Neural cell (in vitro differentiated cells): ENCODE data around the gene ACOT8. TPM values are rescaled to one million over a fixed set of nuclear protein-coding genes. Genes with fewer than 3 reads are reported as not detected.

Experiments used
- H2AFZ ChIP-seq: fragments of 200-600, 300-800 bp; sonication (generic), shearing (Covaris generic); 2 replicates; pipeline ENCODE4 v1.6.0; 2014; ENCODE audit warnings: low read depth, mild to moderate bottlenecking, antibody characterized with exemption, low read length, moderate library complexity
- H3F3A ChIP-seq: fragments of 200-600 bp; shearing (Covaris generic); 2 replicates; pipeline ENCODE4 v1.6.1; 2016; ENCODE audit warnings: mild to moderate bottlenecking, moderate library complexity, mixed read lengths, antibody characterized with exemption, low read length; ENCODE audit not compliant: insufficient read depth, poor library complexity, severe bottlenecking
- H3K27ac ChIP-seq: fragments of 200-600, 300-800 bp; sonication (generic), shearing (Covaris generic); 2 replicates; pipeline ENCODE4 v1.5.1; 2014; ENCODE audit warnings: mild to moderate bottlenecking, low read length, moderate library complexity
- H3K27me3 ChIP-seq: fragments of 300-800, 200-600 bp; sonication (generic), shearing (Covaris generic); 2 replicates; pipeline ENCODE4 v1.6.0; 2014; ENCODE audit warnings: mild to moderate bottlenecking, low read depth, low read length, moderate library complexity; ENCODE audit not compliant: insufficient read depth
- H3K36me3 ChIP-seq: fragments of 300-800, 200-600 bp; sonication (generic), shearing (Covaris generic); 2 replicates; pipeline ENCODE4 v1.5.1; 2014; ENCODE audit warnings: mild to moderate bottlenecking, antibody characterized with exemption, low read length, moderate library complexity; ENCODE audit not compliant: insufficient read depth
- H3K4me2 ChIP-seq: fragments of 300-800, 200-600 bp; sonication (generic), shearing (Covaris generic); 2 replicates; pipeline ENCODE4 v1.6.0; 2014; ENCODE audit warnings: mild to moderate bottlenecking, low read length
- H3K4me3 ChIP-seq: fragments of 300-800, 200-600 bp; sonication (generic), shearing (Covaris generic); 2 replicates; pipeline ENCODE4 v1.5.1; 2014; ENCODE audit warnings: mild to moderate bottlenecking, low read length, moderate library complexity
- H3K79me2 ChIP-seq: fragments of 200-600 bp; shearing (Covaris generic); replicated peaks from 2 replicates; pipeline ENCODE4 v1.6.0; 2014; ENCODE audit warnings: mild to moderate bottlenecking, low read length, moderate library complexity; ENCODE audit not compliant: insufficient read depth
- H3K9ac ChIP-seq: fragments of 300-800, 200-600 bp; sonication (generic), shearing (Covaris generic); 2 replicates; pipeline ENCODE4 v1.6.1; 2016; ENCODE audit warnings: mild to moderate bottlenecking, low read length, mixed read lengths
- H3K9me2 ChIP-seq: fragments of 200-600 bp; shearing (Covaris generic); 2 replicates; pipeline ENCODE4 v1.6.1; 2016; ENCODE audit warnings: mild to moderate bottlenecking, low read length, mixed read lengths; ENCODE audit not compliant: insufficient read depth
- H3K9me3 ChIP-seq: fragments of 200-600, 300-800 bp; sonication (generic), shearing (Covaris generic); 2 replicates; pipeline ENCODE4 v1.6.1; 2016; ENCODE audit warnings: mild to moderate bottlenecking, mixed run types, low read length, moderate library complexity, mixed read lengths
- H4K20me1 ChIP-seq: fragments of 200-600 bp; shearing (Covaris generic); 2 replicates; pipeline ENCODE4 v1.6.1; 2016; ENCODE audit warnings: mild to moderate bottlenecking, mixed run types; ENCODE audit not compliant: insufficient read depth
- CTCF ChIP-seq: fragments of 450-650 bp; IDR thresholded peaks from 2 replicates; pipeline ENCODE4 v1.5.1; 2014; ENCODE audit warnings: antibody characterized with exemption, mild to moderate bottlenecking, moderate library complexity; ENCODE audit not compliant: poor library complexity, severe bottlenecking
- EP300 ChIP-seq: fragments of 450-650 bp; conservative IDR thresholded peaks from 2 replicates; pipeline ENCODE4 v1.6.1; 2014; ENCODE audit warnings: antibody characterized with exemption, mild to moderate bottlenecking, moderate library complexity; ENCODE audit not compliant: poor library complexity, severe bottlenecking
- EZH2 ChIP-seq: fragments of 200-600, 300-800 bp; shearing (Covaris generic), sonication (generic); IDR thresholded peaks from 2 replicates; pipeline ENCODE4 v1.6.1; 2014; ENCODE audit warnings: antibody characterized with exemption, low read length, borderline replicate concordance, mild to moderate bottlenecking; ENCODE audit not compliant: insufficient read depth, poor library complexity, severe bottlenecking
- MXI1 ChIP-seq: fragments of 450-650 bp; conservative IDR thresholded peaks from 2 replicates; pipeline ENCODE4 v1.6.1; 2014; ENCODE audit warnings: antibody characterized with exemption, mild to moderate bottlenecking; ENCODE audit not compliant: poor library complexity, severe bottlenecking
- POLR2AphosphoS5 ChIP-seq: IDR thresholded peaks from 2 replicates; pipeline ENCODE4 v1.6.1; 2012
- RAD21 ChIP-seq: fragments of 450-650 bp; conservative IDR thresholded peaks from 2 replicates; pipeline ENCODE4 v1.6.1; 2014; ENCODE audit warnings: antibody characterized with exemption, mild to moderate bottlenecking, moderate library complexity
- REST ChIP-seq: IDR thresholded peaks from 2 replicates; pipeline ENCODE4 v1.6.1; 2012; ENCODE audit warnings: borderline replicate concordance
- SMC3 ChIP-seq: fragments of 450-650 bp; conservative IDR thresholded peaks from 2 replicates; pipeline ENCODE4 v1.6.1; 2014; ENCODE audit warnings: antibody characterized with exemption, mild to moderate bottlenecking, moderate library complexity; ENCODE audit not compliant: poor library complexity
- TAF1 ChIP-seq: IDR thresholded peaks from 2 replicates; pipeline ENCODE4 v1.6.1; 2012; ENCODE audit warnings: low read depth
- polyA plus RNA-seq: library from polyadenylated mRNA; depleted of rRNA; stranded (reverse); fragments of >200 nt; gene quantifications from 2 replicates; pipeline ENCODE4 v1.2.3, GENCODE V29; 2014

Gene ACOT8
- polyA plus RNA-seq, 1 donor from 2014 or later: 68.7 TPM

DNA sequence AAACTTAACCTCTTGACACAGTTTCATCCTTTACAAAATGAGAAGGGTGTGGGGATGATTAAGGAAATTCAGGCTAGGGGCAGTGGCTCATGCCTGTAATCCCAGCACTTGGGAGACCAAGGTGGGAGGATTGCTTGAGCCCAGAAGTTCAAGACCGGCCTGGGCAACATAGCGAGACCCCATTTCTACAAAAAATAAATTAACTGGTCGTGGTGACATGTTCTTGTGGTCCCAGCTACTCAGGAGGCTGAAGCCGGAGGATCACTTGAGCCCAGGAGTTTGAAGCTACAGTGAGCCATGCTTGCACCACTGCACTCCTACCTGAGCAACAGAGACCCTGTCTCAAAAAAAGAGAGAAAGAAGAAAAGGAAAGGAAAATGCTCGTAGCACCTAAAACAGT, 9.3 kb upstream of the ACOT8 start:
- H3K9ac ChIP-seq: no peak overlapping the region
- no peak overlapping the region for H2AFZ ChIP-seq
- H3K4me2 ChIP-seq: no peak overlapping the region
- H3K4me3 ChIP-seq: no peak overlapping the region
- no peaks in the 10 kb centered on the region for H3K9me3 ChIP-seq
- H3F3A ChIP-seq: no peaks in the 10 kb centered on the region
- TF ChIP-seq REST: no peak
- TF ChIP-seq EZH2: no peak
- no peak for TF ChIP-seq TAF1
- TF ChIP-seq EP300: no peak
- no peak for TF ChIP-seq RAD21
- TF ChIP-seq SMC3: no peak
- TF ChIP-seq POLR2AphosphoS5: no peak
- no peak for TF ChIP-seq MXI1
- TF ChIP-seq CTCF: no peak
- no peaks in the 10 kb centered on the region for H3K27me3 ChIP-seq
- no peaks in the 10 kb centered on the region for H3K79me2 ChIP-seq
- H4K20me1 ChIP-seq: no peaks in the 10 kb centered on the region
- no peaks in the 10 kb centered on the region for H3K9me2 ChIP-seq
- H3K36me3 ChIP-seq: no peaks in the 10 kb centered on the region
- H3K27ac ChIP-seq: no peak overlapping the region

DNA sequence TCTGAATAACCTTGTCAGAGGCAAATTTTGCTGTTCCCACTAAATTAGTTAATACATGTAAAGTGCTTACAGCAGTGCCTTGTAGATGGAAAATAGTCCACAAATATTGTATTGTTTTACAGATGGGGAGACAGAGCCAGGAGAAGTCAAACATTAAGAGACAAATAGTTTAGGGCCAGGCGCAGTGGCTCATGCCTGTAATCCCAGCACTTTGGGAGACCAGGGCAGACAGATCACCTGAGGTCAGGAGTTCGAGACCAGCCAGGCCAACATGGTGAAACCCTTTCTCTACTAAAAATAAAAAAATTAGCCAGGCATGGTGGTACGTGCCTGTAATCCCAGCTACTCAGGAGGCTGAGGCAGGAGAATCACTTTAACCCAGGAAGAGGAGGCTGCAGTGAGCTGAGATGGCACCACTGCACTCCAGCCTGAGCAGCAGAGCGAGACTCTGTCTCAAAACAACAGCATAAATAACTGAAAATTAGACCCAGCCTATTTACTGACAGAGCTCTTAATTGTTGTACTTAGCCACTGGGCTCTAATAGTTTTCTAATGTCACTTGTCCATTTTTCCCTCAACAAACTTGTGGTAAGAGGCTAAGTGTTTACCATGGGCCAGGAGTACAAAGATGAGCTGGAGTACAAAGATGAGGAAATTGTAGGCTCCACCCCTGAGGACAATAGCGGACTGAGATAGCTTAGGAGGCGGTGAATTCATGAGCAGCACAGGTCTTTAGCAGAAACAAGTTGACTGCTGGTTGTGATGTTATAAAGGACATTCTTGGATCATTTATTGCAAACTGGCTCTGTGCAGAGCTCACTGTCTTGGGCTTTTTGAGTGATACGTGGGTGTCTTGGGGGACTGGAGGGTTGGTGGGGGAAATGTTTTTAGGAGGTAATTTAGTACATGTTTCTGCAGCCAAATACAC, 6.6 kb upstream of the ACOT8 start:
- H4K20me1 ChIP-seq: no peaks in the 10 kb centered on the region
- H3F3A ChIP-seq: no peaks in the 10 kb centered on the region
- no peaks in the 10 kb centered on the region for H3K9me2 ChIP-seq
- H3K4me2 ChIP-seq: no peak overlapping the region
- H3K27me3 ChIP-seq: no peaks in the 10 kb centered on the region
- H2AFZ ChIP-seq: no peak overlapping the region
- H3K9ac ChIP-seq: no peak overlapping the region
- no peak for TF ChIP-seq MXI1
- no peak for TF ChIP-seq EP300
- TF ChIP-seq POLR2AphosphoS5: no peak
- TF ChIP-seq CTCF: no peak
- no peak for TF ChIP-seq TAF1
- no peak for TF ChIP-seq REST
- no peaks in the 10 kb centered on the region for H3K9me3 ChIP-seq
- H3K79me2 ChIP-seq: peaks cover 5% of the 10 kb centered on the region
- H3K27ac ChIP-seq: no peak overlapping the region
- no peaks in the 10 kb centered on the region for H3K36me3 ChIP-seq
- no peak overlapping the region for H3K4me3 ChIP-seq
